Renal cortical epithelial cell (primary cell): ENCODE results near the gene ITGA8. TPM values are rescaled to one million over a fixed set of nuclear protein-coding genes. Genes with fewer than 3 reads are reported as not detected.

ENCODE experiments used
- DNase-seq: peaks from one replicate; pipeline ENCODE4 v3.0.0-alpha.2; 2011; ENCODE audit warnings: low read depth
- total RNA-seq: library from RNA; depleted of rRNA; stranded (reverse); fragments of >200 nt; gene quantifications from 2 replicates; pipeline ENCODE4 v1.2.3, GENCODE V29; 2014

Gene ITGA8
- total RNA-seq, 1 donor from 2014 or later = 0.05 TPM

- no peak for DNase-seq
Observed at GRCh38 chr10:15735763-15736162, 16.0 kb upstream of the ITGA8 start.

GRCh38 chr10:15730341-15730740, 10.6 kb upstream of the ITGA8 start:
- no peak for DNase-seq

GRCh38 chr10:15729890-15730289, 10.2 kb upstream of the ITGA8 start:
- DNase-seq = no peak

GRCh38 chr10:15726042-15726441, 6.3 kb upstream of the ITGA8 start:
- DNase-seq = no peak

GRCh38 chr10:15725603-15726002, 5.9 kb upstream of the ITGA8 start:
- DNase-seq = peak; percentile 55

GRCh38 chr10:15724683-15725082, 5.0 kb upstream of the ITGA8 start:
- DNase-seq = no peak

GRCh38 chr10:15723803-15724202, 4.1 kb upstream of the ITGA8 start:
- DNase-seq = no peak

GRCh38 chr10:15720635-15721287, 1.0 kb upstream of the ITGA8 start:
- no peak for DNase-seq

- no peak for DNase-seq
Observed at GRCh38 chr10:15719049-15719898, 448 bp downstream of the ITGA8 start.

GRCh38 chr10:15718694-15719048, 1.1 kb downstream of the ITGA8 start:
- DNase-seq = no peak

- DNase-seq = no peak
Observed at GRCh38 chr10:15715619-15716227, 4.0 kb downstream of the ITGA8 start.

GRCh38 chr10:15714847-15715246, 4.9 kb downstream of the ITGA8 start:
- DNase-seq = no peak

- DNase-seq = no peak
Observed at GRCh38 chr10:15712883-15713282, 6.8 kb downstream of the ITGA8 start.

GRCh38 chr10:15710455-15710854, 9.3 kb downstream of the ITGA8 start:
- DNase-seq = no peak

GRCh38 chr10:15705298-15705697, 14.4 kb downstream of the ITGA8 start:
- DNase-seq = no peak

- no peak for DNase-seq
Observed at GRCh38 chr10:15704581-15704968, 15.1 kb downstream of the ITGA8 start.

GRCh38 chr10:15703944-15704580, 15.7 kb downstream of the ITGA8 start:
- DNase-seq = no peak

- DNase-seq = no peak
Observed at GRCh38 chr10:15703151-15703880, 16.4 kb downstream of the ITGA8 start.

GRCh38 chr10:15700078-15700674, 19.5 kb downstream of the ITGA8 start:
- DNase-seq = no peak

- no peak for DNase-seq
Observed at GRCh38 chr10:15695852-15696251, 23.9 kb downstream of the ITGA8 start.

- DNase-seq = no peak
Observed at GRCh38 chr10:15690031-15690430, 29.7 kb downstream of the ITGA8 start.
